D721Med (cell line): ENCODE data around the gene ZNF544.

Source experiments
- DNase-seq: peaks from one replicate; pipeline ENCODE4 v3.0.0; 2011; ENCODE audit warnings: low spot score; ENCODE audit not compliant: insufficient read length
- FAIRE-seq: peaks from 2 replicates; lab custom pipeline; 2011; peaks lifted over from hg19 to GRCh38; lab: Jason Lieb, UNC
- CTCF ChIP-seq: IDR thresholded peaks from 2 replicates; pipeline ENCODE4 v1.5.1; 2012; ENCODE audit warnings: mild to moderate bottlenecking, control low read depth; ENCODE audit not compliant: insufficient read depth; ENCODE audit errors: missing control alignments

Gene ZNF544

GRCh38 chr19:58279925-58280316 lies 51.2 kb downstream of the ZNF544 start:
- no peak for TF ChIP-seq CTCF
- FAIRE-seq (no peak), DNase-seq (no peak)

- DNase-seq (no peak), FAIRE-seq (no peak)
- no peak for TF ChIP-seq CTCF
These were observed 55.5 kb downstream of the ZNF544 start for GRCh38 chr19:58284199-58284598.

- DNase-seq: no peak
- no peak for TF ChIP-seq CTCF
- no peak for FAIRE-seq
These were observed 63.2 kb downstream of the ZNF544 start for GRCh38 chr19:58291943-58292342.

GRCh38 chr19:58294743-58295374 lies 66.1 kb downstream of the ZNF544 start:
- FAIRE-seq: no peak
- DNase-seq: no peak
- no peak for TF ChIP-seq CTCF

- DNase-seq: no peak
- no peak for TF ChIP-seq CTCF
- no peak for FAIRE-seq
These were observed 67.4 kb downstream of the ZNF544 start for GRCh38 chr19:58296104-58296503.

- FAIRE-seq: no peak
- TF ChIP-seq CTCF: no peak
- DNase-seq: no peak
These were observed 71.9 kb downstream of the ZNF544 start for GRCh38 chr19:58300620-58301019.

GRCh38 chr19:58304255-58304654 lies 75.5 kb downstream of the ZNF544 start:
- FAIRE-seq: no peak
- DNase-seq: no peak
- no peak for TF ChIP-seq CTCF
